ENCODE data around the gene NLGN3.

GRCh38 chrX:71199252-71200008, 54.8 kb downstream of the NLGN3 start:
- no peak for TF ChIP-seq EZH2 (IDR thresholded peaks at IDR 0.05; ENCODE audit: insufficient read depth, poor library complexity, severe bottlenecking)
- TF ChIP-seq EZH2phosphoT487 (IDR thresholded peaks at IDR 0.05; ENCODE audit: insufficient read depth, low read depth) = no peak
